ENCODE measurements around the gene SLC22A1.
"Not testable (repeated sequence)": the region's sequence is repeated elsewhere in the genome, so short reads cannot be mapped to it uniquely, and the experiment has no call there.

- TF ChIP-seq CTCF (IDR thresholded peaks at IDR 0.05; ENCODE audit: poor library complexity); EZH2 (IDR thresholded peaks at IDR 0.05; ENCODE audit: borderline replicate concordance): not testable (repeated sequence)
Observed at GRCh38 chr6:160114536-160114935, 7.1 kb upstream of the SLC22A1 start.
